Naive thymus-derived CD4-positive, alpha-beta T cell (primary cell): ENCODE measurements around the gene CXCL12. TPM values are rescaled to one million over a fixed set of nuclear protein-coding genes. Genes with fewer than 3 reads are reported as not detected.

Experiments used
- ATAC-seq: fragments of 150-1000 bp; cut with Tn5 transposase; 2 replicates; pipeline ENCODE4 v1.10.0; 2021; ENCODE audit warnings: mild to moderate bottlenecking, moderate library complexity
- CTCF ChIA-PET: fragments of 350-600 bp; sonication (Branson Sonifier 250); formaldehyde crosslinking; loops from one replicate; lab custom pipeline; 2021; ENCODE audit warnings: antibody characterized with exemption; lab: Charles Lee
- POLR2A ChIA-PET: fragments of 350-600 bp; sonication (Branson Sonifier 250); formaldehyde crosslinking; loops from one replicate; lab custom pipeline; 2021; ENCODE audit warnings: antibody characterized with exemption, inconsistent platforms; lab: Charles Lee
- DNase-seq, 9 donors: peaks; one replicate each; pipeline versions ENCODE4 v3.0.0 to v3.0.0-alpha.2; 2020 to 2022; ENCODE audit warnings: mixed read lengths in 1 of 9
- H3K27ac ChIP-seq: one replicate; pipeline ENCODE4 v1.7.0; 2013; ENCODE audit warnings: mild to moderate bottlenecking, low read depth, low read length, moderate library complexity
- H3K27me3 ChIP-seq, 2 donors: one replicate each; pipeline ENCODE4 v1.7.0; 2013; ENCODE audit warnings: low read length in 2 of 2, mild to moderate bottlenecking in 2 of 2, moderate library complexity in 2 of 2; ENCODE audit not compliant: control insufficient read depth in 2 of 2, insufficient read depth in 2 of 2
- H3K36me3 ChIP-seq, 3 experiments: 1 replicate in 2 of 3; 2 replicates in 1 of 3; pipeline ENCODE4 v1.7.0; 2013; ENCODE audit warnings: low read length in 3 of 3, mild to moderate bottlenecking in 3 of 3, moderate library complexity in 1 of 3; ENCODE audit not compliant: insufficient read depth in 3 of 3, control insufficient read depth in 2 of 3
- H3K4me1 ChIP-seq, 2 donors: one replicate each; pipeline ENCODE4 v1.7.0; 2013; ENCODE audit warnings: low read length in 2 of 2, mild to moderate bottlenecking in 2 of 2, moderate library complexity in 1 of 2; ENCODE audit not compliant: control insufficient read depth in 2 of 2, insufficient read depth in 2 of 2
- H3K4me3 ChIP-seq: 2 replicates; pipeline ENCODE4 v1.7.0; 2013; ENCODE audit warnings: mild to moderate bottlenecking, low read length
- H3K9me3 ChIP-seq, 3 experiments: 1 replicate in 2 of 3; 2 replicates in 1 of 3; pipeline ENCODE4 v1.7.0; 2013; ENCODE audit warnings: low read length in 3 of 3; ENCODE audit not compliant: control insufficient read depth in 2 of 3
- H3K27ac Mint-ChIP-seq, 9 donors: one replicate each; pipeline ENCODE4 v1.8.0; 2020 to 2022; ENCODE audit warnings: mixed read lengths in 9 of 9, mild to moderate bottlenecking in 8 of 9, moderate library complexity in 5 of 9, inconsistent platforms in 2 of 9
- H3K27me3 Mint-ChIP-seq, 5 donors: one replicate each; pipeline ENCODE4 v1.8.0; 2021 to 2022; ENCODE audit warnings: mixed read lengths in 5 of 5, mild to moderate bottlenecking in 1 of 5
- H3K36me3 Mint-ChIP-seq, 5 donors: one replicate each; pipeline ENCODE4 v1.8.0; 2020 to 2022; ENCODE audit warnings: mixed read lengths in 5 of 5, mild to moderate bottlenecking in 3 of 5, inconsistent platforms in 1 of 5
- H3K4me1 Mint-ChIP-seq, 7 donors: one replicate each; pipeline ENCODE4 v1.8.0; 2020 to 2022; ENCODE audit warnings: mixed read lengths in 7 of 7, mild to moderate bottlenecking in 3 of 7, inconsistent platforms in 1 of 7
- H3K4me3 Mint-ChIP-seq, 10 donors: one replicate each; pipeline ENCODE4 v1.8.0; 2020 to 2022; ENCODE audit warnings: mild to moderate bottlenecking in 10 of 10, mixed read lengths in 10 of 10, moderate library complexity in 6 of 10, inconsistent platforms in 2 of 10
- H3K9me3 Mint-ChIP-seq, 11 donors: one replicate each; pipeline ENCODE4 v1.8.0; 2020 to 2022; ENCODE audit warnings: mixed read lengths in 11 of 11, mild to moderate bottlenecking in 4 of 11, inconsistent platforms in 1 of 11, moderate library complexity in 1 of 11
- intact Hi-C, 2 donors: fragments of 100-400 bp; cut with micrococcal nuclease; formaldehyde crosslinking; loops; one replicate each; pipeline ENCODE4 v1.15.1; 2023
- polyA plus RNA-seq, 2 donors: library from polyadenylated mRNA; unstranded; fragments of 300-500 nt; fragmentation: Illumina TruSeq; gene quantifications; one replicate each; pipeline ENCODE4 v1.2.3, GENCODE V29; 2021
- total RNA-seq, 6 experiments: library from RNA in 5 of 6; stranded (reverse) in 5 of 6; gene quantifications; 1 replicate in 5 of 6; 2 replicates in 1 of 6; pipeline ENCODE4 v1.2.3 and lab custom pipeline; 2021 to 2026

Gene CXCL12
- total and polyA plus RNA-seq, 7 experiments from 2014 or later: not detected

DNA sequence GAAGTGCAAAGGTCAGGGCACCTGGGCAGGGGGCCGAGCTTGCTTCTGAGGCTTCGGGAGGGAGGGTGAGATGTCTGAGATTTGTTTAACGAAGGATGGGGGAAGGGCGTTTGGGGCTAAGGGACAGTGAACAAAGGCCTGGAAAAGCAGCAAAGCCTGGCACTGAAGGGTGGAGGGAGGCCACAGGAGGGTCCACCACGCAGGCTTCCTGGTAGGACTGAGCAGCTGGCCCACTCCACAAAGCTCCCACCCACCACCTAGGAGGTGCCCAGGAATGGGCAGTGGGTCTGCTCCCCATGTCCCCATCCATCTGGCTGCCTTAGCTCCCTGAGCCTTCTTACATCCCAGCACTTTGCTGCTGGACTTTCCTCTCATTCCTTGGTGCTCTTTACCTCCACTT, 39.4 kb upstream of the CXCL12 start:
- DNase-seq: no peak
- Mint-ChIP-seq H3K9me3 (peaks cover 0 to 4% (median 0%) of the 10 kb centered on the region in 11 donors), H3K27me3 (peaks cover 0 to 8% (median 0%) of the 10 kb centered on the region in 5 donors), H3K4me3 (no peak overlapping the region), H3K27ac (no peak overlapping the region), H3K4me1 (peaks cover 0 to 5% (median 0%) of the 10 kb centered on the region in 7 donors), H3K36me3 (no peaks in the 10 kb centered on the region)
- POLR2A ChIA-PET: no interaction called here
- Histone ChIP-seq H3K9me3 (no peaks in the 10 kb centered on the region), H3K4me1 (no peaks in the 10 kb centered on the region), H3K27ac (no peak overlapping the region), H3K27me3 (no peaks in the 10 kb centered on the region), H3K4me3 (no peak overlapping the region), H3K36me3 (no peaks in the 10 kb centered on the region)
- ATAC-seq: no peak
- intact Hi-C loops: no loop called here
- CTCF ChIA-PET: no interaction called here

DNA sequence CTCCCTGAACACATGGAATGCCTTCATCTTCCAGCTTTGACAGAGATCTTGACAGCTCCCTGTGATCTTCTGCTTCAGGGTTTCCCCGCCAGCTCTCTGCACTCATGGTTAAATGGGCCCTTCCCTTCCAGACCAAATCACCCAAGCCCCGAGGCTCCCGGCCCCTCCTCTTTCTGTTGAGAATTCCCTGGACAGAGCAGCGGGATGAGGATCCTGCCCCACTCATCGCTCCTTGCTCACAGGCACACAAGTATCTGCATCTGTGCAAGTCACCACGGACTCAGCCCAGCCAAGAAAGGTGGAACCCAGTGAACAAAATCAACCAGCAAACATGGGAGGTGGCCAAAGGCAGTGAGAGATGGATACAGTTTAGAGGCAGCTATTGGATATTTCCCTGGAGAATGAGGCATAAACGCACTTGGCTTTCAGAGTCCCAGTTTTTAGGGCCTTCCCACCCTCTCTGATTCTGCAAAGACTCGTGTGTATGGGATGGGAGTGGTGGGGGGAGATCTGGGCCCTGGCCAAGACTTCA, 37.7 kb upstream of the CXCL12 start:
- no peak overlapping the region for H3K27ac Mint-ChIP-seq
- intact Hi-C loops: no loop called here
- peaks cover 0 to 14% (median 2%) of the 10 kb centered on the region in 5 donors for H3K27me3 Mint-ChIP-seq
- H3K36me3 Mint-ChIP-seq: no peaks in the 10 kb centered on the region
- H3K9me3 Mint-ChIP-seq: peaks cover 0 to 4% (median 0%) of the 10 kb centered on the region in 11 donors
- POLR2A ChIA-PET: no interaction called here
- no peak overlapping the region for H3K27ac ChIP-seq
- no peak for DNase-seq
- no peak overlapping the region for H3K4me3 Mint-ChIP-seq
- H3K27me3 ChIP-seq: no peaks in the 10 kb centered on the region
- H3K4me1 Mint-ChIP-seq: peaks cover 0 to 5% (median 0%) of the 10 kb centered on the region in 7 donors
- H3K9me3 ChIP-seq: no peaks in the 10 kb centered on the region
- no peak for ATAC-seq
- H3K4me1 ChIP-seq: no peaks in the 10 kb centered on the region
- H3K4me3 ChIP-seq: no peak overlapping the region
- H3K36me3 ChIP-seq: no peaks in the 10 kb centered on the region
- CTCF ChIA-PET: no interaction called here

DNA sequence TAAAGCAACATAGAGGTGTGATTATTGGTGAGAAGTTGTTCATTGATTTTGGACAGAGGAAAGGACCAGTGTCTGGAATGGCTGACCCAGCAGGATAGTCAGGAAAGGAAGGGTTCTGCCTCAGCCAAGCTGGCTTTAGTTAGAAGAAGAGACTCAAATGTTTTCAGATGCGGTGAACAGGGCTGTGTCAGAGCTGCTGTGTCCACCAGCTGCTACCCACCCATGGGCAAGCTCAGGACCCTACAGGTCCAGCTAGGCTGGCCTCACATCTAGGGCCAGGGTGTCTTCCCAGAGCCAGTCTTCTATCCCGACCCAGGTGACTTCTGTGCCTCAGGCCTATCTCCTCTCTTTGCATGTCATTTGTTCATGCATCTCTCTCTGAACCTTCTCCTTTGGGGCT, 37.3 kb upstream of the CXCL12 start:
- Histone ChIP-seq H3K9me3 (no peaks in the 10 kb centered on the region), H3K27ac (no peak overlapping the region), H3K4me1 (no peaks in the 10 kb centered on the region), H3K4me3 (no peak overlapping the region), H3K27me3 (no peaks in the 10 kb centered on the region), H3K36me3 (no peaks in the 10 kb centered on the region)
- peaks cover 0 to 19% (median 6%) of the 10 kb centered on the region in 5 donors for H3K27me3 Mint-ChIP-seq
- H3K4me1 Mint-ChIP-seq: peaks cover 0 to 5% (median 0%) of the 10 kb centered on the region in 7 donors
- H3K4me3 Mint-ChIP-seq: no peak overlapping the region
- DNase-seq (no peak), ATAC-seq (no peak)
- CTCF ChIA-PET: no interaction called here
- intact Hi-C loops: no loop called here
- H3K27ac Mint-ChIP-seq: no peak overlapping the region
- H3K9me3 Mint-ChIP-seq: peaks cover 0 to 9% (median 0%) of the 10 kb centered on the region in 11 donors
- H3K36me3 Mint-ChIP-seq: no peaks in the 10 kb centered on the region
- POLR2A ChIA-PET: no interaction called here

DNA sequence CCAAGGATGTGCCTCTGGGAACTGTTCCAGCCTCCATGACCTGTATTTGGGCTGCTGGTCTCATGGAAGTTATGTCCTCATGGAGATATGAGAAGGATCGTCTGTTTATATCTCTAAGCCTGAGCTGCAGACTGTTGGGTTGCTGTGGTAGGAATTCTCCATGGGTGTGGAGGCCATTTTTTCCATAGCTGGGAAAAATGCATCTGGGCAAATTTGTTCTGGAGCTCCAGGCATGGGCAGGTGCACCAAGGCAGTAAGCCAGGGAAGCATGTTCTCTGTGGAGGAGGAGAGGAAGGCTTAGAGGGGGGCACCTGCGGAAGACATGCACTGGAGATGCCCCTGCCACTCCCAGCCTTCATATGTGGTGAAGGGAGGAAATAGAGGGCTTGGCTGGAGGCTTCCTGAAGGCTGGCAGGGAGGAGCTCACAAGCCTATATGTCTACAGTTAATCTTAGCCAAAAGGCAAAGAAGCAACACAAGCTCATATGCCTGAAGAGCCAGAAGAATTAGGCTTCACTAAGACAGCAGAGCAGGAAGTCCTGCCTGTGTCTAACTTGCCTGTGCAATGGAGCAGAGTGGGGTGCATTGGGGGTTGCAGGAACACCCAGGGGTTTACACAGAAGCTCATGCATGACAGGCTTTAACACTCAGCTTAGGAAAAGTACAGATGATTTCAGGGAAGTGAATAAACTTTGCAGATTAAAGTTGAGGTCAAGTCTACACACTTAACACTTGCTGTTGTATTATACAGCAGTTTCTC, 35.1 kb upstream of the CXCL12 start:
- Histone ChIP-seq H3K27ac (no peak overlapping the region), H3K4me1 (no peaks in the 10 kb centered on the region), H3K36me3 (no peaks in the 10 kb centered on the region), H3K4me3 (no peak overlapping the region), H3K27me3 (no peaks in the 10 kb centered on the region), H3K9me3 (no peaks in the 10 kb centered on the region)
- ChIA-PET POLR2A (no interaction called here), CTCF (interaction anchor here (0.5 kb wide), 1 partner anchor 11 kb away, joined by 4 read pairs; no protein-coding TSS in a partner anchor)
- H3K4me1 Mint-ChIP-seq: peaks cover 0 to 5% (median 0%) of the 10 kb centered on the region in 7 donors
- no peak overlapping the region for H3K4me3 Mint-ChIP-seq
- H3K9me3 Mint-ChIP-seq: peaks cover 0 to 10% (median 0%) of the 10 kb centered on the region in 11 donors
- intact Hi-C loops: no loop called here
- no peak for ATAC-seq
- no peaks in the 10 kb centered on the region for H3K36me3 Mint-ChIP-seq
- H3K27ac Mint-ChIP-seq: no peak overlapping the region
- H3K27me3 Mint-ChIP-seq: peaks cover 4 to 24% (median 15%) of the 10 kb centered on the region in 5 donors
- no peak for DNase-seq

DNA sequence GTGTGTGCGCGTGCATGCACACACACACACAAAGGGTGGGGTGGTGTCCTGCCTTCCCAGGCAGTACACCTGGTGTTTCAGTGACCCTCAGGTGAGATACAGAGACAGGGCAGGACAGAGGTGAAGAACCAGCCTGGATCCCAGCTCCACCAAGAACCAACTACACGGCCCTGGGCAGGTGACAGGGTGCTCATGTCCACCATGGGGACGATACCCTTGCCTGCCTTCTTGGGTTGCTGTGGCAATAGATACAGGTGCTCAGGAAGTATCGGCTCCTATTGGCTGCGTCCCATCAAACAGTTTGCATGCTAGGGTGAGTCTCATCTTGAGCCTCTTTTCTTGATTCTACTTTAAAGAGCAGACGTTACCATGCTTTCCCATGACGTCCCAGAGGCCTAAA, 33.7 kb upstream of the CXCL12 start:
- Histone ChIP-seq H3K4me1 (no peaks in the 10 kb centered on the region), H3K27me3 (no peaks in the 10 kb centered on the region), H3K4me3 (no peak overlapping the region), H3K9me3 (no peaks in the 10 kb centered on the region), H3K27ac (no peak overlapping the region), H3K36me3 (no peaks in the 10 kb centered on the region)
- H3K9me3 Mint-ChIP-seq: peaks cover 0 to 10% (median 0%) of the 10 kb centered on the region in 11 donors
- H3K27ac Mint-ChIP-seq: no peak overlapping the region
- DNase-seq (no peak), ATAC-seq (no peak)
- peaks cover 0 to 5% (median 0%) of the 10 kb centered on the region in 7 donors for H3K4me1 Mint-ChIP-seq
- H3K27me3 Mint-ChIP-seq: peaks cover 4 to 24% (median 16%) of the 10 kb centered on the region in 5 donors
- no peak overlapping the region for H3K4me3 Mint-ChIP-seq
- ChIA-PET POLR2A (no interaction called here), CTCF (no interaction called here)
- no peaks in the 10 kb centered on the region for H3K36me3 Mint-ChIP-seq
- intact Hi-C loops: no loop called here

DNA sequence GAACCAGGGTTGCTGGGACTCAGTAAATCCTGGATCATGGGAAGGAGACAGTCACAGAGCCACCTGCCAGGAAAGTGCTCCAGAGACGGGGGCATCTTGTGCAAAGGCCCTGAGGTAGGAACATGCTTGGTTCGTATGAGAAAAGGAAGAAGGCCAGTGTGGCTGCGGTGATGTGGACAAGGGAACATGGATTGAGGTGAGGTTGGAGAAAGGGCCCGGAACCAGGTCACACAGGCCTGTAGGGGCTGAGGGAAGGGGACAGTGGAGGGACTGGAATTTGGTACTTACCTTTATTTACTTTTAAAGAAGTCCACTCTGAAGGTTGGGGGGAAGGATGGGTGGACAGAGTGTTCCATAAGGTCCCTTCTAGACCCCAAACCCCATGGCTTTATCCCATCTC, 32.9 kb upstream of the CXCL12 start:
- ChIA-PET CTCF (no interaction called here), POLR2A (no interaction called here)
- Mint-ChIP-seq H3K4me3 (no peak overlapping the region), H3K27ac (no peak overlapping the region), H3K36me3 (no peaks in the 10 kb centered on the region), H3K9me3 (peaks cover 0 to 10% (median 0%) of the 10 kb centered on the region in 11 donors), H3K4me1 (peaks cover 0 to 5% (median 0%) of the 10 kb centered on the region in 7 donors), H3K27me3 (peaks cover 4 to 26% (median 23%) of the 10 kb centered on the region in 5 donors)
- intact Hi-C loops: no loop called here
- Histone ChIP-seq H3K4me1 (no peaks in the 10 kb centered on the region), H3K4me3 (no peak overlapping the region), H3K27me3 (no peaks in the 10 kb centered on the region), H3K9me3 (no peaks in the 10 kb centered on the region), H3K36me3 (no peaks in the 10 kb centered on the region), H3K27ac (no peak overlapping the region)
- no peak for ATAC-seq
- no peak for DNase-seq
